NB4 (cell line): ENCODE results near the gene EXOC4.

ENCODE experiments used
- CTCF ChIP-seq: IDR thresholded peaks from one replicate; pipeline ENCODE4 v1.5.1; 2012; ENCODE audit warnings: low read depth, low read length
- MYC ChIP-seq: IDR thresholded peaks from 2 replicates; pipeline ENCODE4 v1.6.1; 2011; ENCODE audit warnings: low read depth, low read length
- POLR2A ChIP-seq: IDR thresholded peaks from 2 replicates; pipeline ENCODE4 v1.6.1; 2011; ENCODE audit warnings: mild to moderate bottlenecking; ENCODE audit not compliant: insufficient read length; ENCODE audit errors: extremely low read depth
- TF ChIP-seq, protein P1 (sequence below): IDR thresholded peaks from 2 replicates; pipeline ENCODE4 v1.6.1; 2011; ENCODE audit warnings: low read depth, low read length

DNA sequence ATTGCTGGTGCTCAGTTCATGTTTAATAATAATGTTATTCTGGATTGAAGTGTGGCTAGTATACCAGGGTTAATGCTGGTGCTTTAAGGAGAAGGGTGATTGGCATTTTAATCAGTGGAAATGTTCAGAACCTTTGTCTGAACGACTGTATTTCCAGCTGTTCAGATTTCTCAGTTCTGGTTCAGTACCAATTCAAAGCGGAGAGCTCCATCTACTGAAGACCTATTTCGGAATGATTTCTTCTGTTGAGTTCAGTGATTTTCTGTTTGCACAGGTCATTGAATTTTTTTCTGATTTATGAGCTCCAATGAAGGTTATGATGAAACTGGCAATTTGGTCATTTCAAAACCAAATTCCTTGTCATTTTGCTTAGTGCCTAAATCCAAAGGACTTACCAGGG is 160.1 kb downstream of the EXOC4 start:
- TF ChIP-seq POLR2A (no peak), CTCF (no peak), MYC (no peak)
- TF ChIP-seq, protein P1, sequence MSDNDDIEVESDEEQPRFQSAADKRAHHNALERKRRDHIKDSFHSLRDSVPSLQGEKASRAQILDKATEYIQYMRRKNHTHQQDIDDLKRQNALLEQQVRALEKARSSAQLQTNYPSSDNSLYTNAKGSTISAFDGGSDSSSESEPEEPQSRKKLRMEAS, result no peak
